Measurements from ENCODE around the gene HSPA12A.

Gene HSPA12A

GRCh38 chr10:116763440-116763839 lies 21.1 kb upstream of the HSPA12A start:
- CTCF ChIA-PET, result interaction anchor here (1.0 to 1.6 kb wide), 5 partner anchors 20 to 413 kb away, joined by 3 read pairs; no protein-coding TSS in a partner anchor
- no peaks in the 10 kb centered on the region for H3K9me3 ChIP-seq (ENCODE audit: control insufficient read depth, insufficient read depth, low read depth, low read length)
- H3K36me3 ChIP-seq (ENCODE audit: control insufficient read depth in 2 of 2, insufficient read depth in 1 of 2, low read length in 2 of 2), result no peaks in the 10 kb centered on the region
- no peak overlapping the region for H3K27ac ChIP-seq (ENCODE audit: extremely low read depth, low read depth, low read length)
- TF ChIP-seq ZNF140 (tag by site-specific recombination; IDR thresholded peaks at IDR 0.05), result no peak
- no peak for TF ChIP-seq ZNF571 (tag by site-specific recombination; IDR thresholded peaks at IDR 0.05)
- TF ChIP-seq ZNF16 (tag by site-specific recombination; IDR thresholded peaks at IDR 0.05; ENCODE audit: low read depth), result no peak
- TF ChIP-seq, protein P1, sequence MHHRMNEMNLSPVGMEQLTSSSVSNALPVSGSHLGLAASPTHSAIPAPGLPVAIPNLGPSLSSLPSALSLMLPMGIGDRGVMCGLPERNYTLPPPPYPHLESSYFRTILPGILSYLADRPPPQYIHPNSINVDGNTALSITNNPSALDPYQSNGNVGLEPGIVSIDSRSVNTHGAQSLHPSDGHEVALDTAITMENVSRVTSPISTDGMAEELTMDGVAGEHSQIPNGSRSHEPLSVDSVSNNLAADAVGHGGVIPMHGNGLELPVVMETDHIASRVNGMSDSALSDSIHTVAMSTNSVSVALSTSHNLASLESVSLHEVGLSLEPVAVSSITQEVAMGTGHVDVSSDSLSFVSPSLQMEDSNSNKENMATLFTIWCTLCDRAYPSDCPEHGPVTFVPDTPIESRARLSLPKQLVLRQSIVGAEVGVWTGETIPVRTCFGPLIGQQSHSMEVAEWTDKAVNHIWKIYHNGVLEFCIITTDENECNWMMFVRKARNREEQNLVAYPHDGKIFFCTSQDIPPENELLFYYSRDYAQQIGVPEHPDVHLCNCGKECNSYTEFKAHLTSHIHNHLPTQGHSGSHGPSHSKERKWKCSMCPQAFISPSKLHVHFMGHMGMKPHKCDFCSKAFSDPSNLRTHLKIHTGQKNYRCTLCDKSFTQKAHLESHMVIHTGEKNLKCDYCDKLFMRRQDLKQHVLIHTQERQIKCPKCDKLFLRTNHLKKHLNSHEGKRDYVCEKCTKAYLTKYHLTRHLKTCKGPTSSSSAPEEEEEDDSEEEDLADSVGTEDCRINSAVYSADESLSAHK (tag by site-specific recombination; IDR thresholded peaks at IDR 0.05), result no peak
- no peak for TF ChIP-seq GLIS1 (tag by site-specific recombination; IDR thresholded peaks at IDR 0.05)
- TF ChIP-seq YY1 (tag by site-specific recombination; IDR thresholded peaks at IDR 0.05), result no peak
- no peak for TF ChIP-seq ZNF530 (tag by site-specific recombination; IDR thresholded peaks at IDR 0.05; ENCODE audit: low read depth)
- TF ChIP-seq ZNF645 (tag by site-specific recombination; IDR thresholded peaks at IDR 0.05), result no peak
- no peak for TF ChIP-seq BCL6B (tag by site-specific recombination; IDR thresholded peaks at IDR 0.05)
- TF ChIP-seq RBAK (tag by site-specific recombination; IDR thresholded peaks at IDR 0.05), result no peak
- no peak for TF ChIP-seq ZXDB (tag by site-specific recombination; IDR thresholded peaks at IDR 0.05)
- TF ChIP-seq ZNF560 (tag by site-specific recombination; IDR thresholded peaks at IDR 0.05; ENCODE audit: borderline replicate concordance), result no peak
- TF ChIP-seq, protein P2, sequence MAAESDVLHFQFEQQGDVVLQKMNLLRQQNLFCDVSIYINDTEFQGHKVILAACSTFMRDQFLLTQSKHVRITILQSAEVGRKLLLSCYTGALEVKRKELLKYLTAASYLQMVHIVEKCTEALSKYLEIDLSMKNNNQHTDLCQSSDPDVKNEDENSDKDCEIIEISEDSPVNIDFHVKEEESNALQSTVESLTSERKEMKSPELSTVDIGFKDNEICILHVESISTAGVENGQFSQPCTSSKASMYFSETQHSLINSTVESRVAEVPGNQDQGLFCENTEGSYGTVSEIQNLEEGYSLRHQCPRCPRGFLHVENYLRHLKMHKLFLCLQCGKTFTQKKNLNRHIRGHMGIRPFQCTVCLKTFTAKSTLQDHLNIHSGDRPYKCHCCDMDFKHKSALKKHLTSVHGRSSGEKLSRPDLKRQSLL (tag by site-specific recombination; IDR thresholded peaks at IDR 0.05), result no peak
- no peak for TF ChIP-seq ZNF350 (tag by site-specific recombination; IDR thresholded peaks at IDR 0.05)
- no peak for TF ChIP-seq ZNF175 (tag by site-specific recombination; IDR thresholded peaks at IDR 0.05)
- H3K4me1 ChIP-seq (ENCODE audit: control insufficient read depth, insufficient read depth, low read length), result no peaks in the 10 kb centered on the region
- POLR2A ChIA-PET, result no interaction called here
- H3K4me3 ChIP-seq (ENCODE audit: low read depth, low read length), result no peak overlapping the region

DNA sequence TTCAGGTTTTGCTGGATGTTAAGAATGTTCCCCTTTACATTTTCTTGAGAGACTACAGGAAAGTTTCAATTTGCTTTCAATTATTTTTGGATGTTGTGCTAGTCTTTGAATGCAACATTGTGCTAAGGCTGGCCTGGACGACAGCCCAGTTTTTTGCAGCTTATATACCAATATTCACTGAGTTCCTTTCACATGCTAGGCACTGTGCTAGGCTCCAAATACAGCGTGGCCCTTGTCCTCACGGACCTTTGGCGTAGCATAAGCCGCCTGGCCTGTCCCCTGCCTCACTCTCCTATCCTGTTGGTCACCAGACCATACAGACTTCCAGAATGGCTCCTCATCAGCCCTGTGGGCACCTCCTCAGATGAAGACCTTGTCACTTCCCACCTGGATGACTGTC lies 19.5 kb upstream of the HSPA12A start:
- no peak overlapping the region for H3K27ac ChIP-seq (ENCODE audit: extremely low read depth, low read depth, low read length)
- POLR2A ChIA-PET, result no interaction called here
- H3K36me3 ChIP-seq (ENCODE audit: control insufficient read depth in 2 of 2, insufficient read depth in 1 of 2, low read length in 2 of 2), result no peaks in the 10 kb centered on the region
- H3K4me1 ChIP-seq (ENCODE audit: control insufficient read depth, insufficient read depth, low read length), result no peaks in the 10 kb centered on the region
- no peaks in the 10 kb centered on the region for H3K9me3 ChIP-seq (ENCODE audit: control insufficient read depth, insufficient read depth, low read depth, low read length)
- no peak overlapping the region for H3K4me3 ChIP-seq (ENCODE audit: low read depth, low read length)
- CTCF ChIA-PET, result no interaction called here
- TF ChIP-seq ZNF157 (tag by site-specific recombination; IDR thresholded peaks at IDR 0.05) (no peak), ZFHX2 (tag by site-specific recombination; conservative IDR thresholded peaks at IDR 0.05) (no peak), ZNF426 (tag by site-specific recombination; IDR thresholded peaks at IDR 0.05) (no peak), ZNF585B (tag by site-specific recombination; IDR thresholded peaks at IDR 0.05) (no peak), ZFP41 (tag by site-specific recombination; IDR thresholded peaks at IDR 0.05; ENCODE audit: borderline replicate concordance) (no peak), OSR2 (tag by site-specific recombination; IDR thresholded peaks at IDR 0.05) (no peak), ZNF175 (tag by site-specific recombination; IDR thresholded peaks at IDR 0.05) (no peak), ZNF626 (tag by site-specific recombination; IDR thresholded peaks at IDR 0.05) (no peak), ZNF473 (tag by site-specific recombination; IDR thresholded peaks at IDR 0.05) (no peak), ZSCAN16 (tag by site-specific recombination; IDR thresholded peaks at IDR 0.05) (no peak), ZNF138 (tag by site-specific recombination; IDR thresholded peaks at IDR 0.05; ENCODE audit: borderline replicate concordance) (no peak), TCF7L2 (IDR thresholded peaks at IDR 0.05; ENCODE audit: borderline replicate concordance, low read depth, low read length) (no peak), ZNF621 (tag by site-specific recombination; IDR thresholded peaks at IDR 0.05) (no peak), ZNF561 (tag by site-specific recombination; IDR thresholded peaks at IDR 0.05; ENCODE audit: borderline replicate concordance) (no peak)
- TF ChIP-seq, protein P3, sequence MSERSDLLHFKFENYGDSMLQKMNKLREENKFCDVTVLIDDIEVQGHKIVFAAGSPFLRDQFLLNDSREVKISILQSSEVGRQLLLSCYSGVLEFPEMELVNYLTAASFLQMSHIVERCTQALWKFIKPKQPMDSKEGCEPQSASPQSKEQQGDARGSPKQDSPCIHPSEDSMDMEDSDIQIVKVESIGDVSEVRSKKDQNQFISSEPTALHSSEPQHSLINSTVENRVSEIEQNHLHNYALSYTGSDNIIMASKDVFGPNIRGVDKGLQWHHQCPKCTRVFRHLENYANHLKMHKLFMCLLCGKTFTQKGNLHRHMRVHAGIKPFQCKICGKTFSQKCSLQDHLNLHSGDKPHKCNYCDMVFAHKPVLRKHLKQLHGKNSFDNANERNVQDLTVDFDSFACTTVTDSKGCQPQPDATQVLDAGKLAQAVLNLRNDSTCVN (tag by site-specific recombination; optimal IDR thresholded peaks at IDR 0.05), result no peak

All from HEK293 (cell line).